ENCODE measurements around the gene GH1.
"Not testable (repeated sequence)": the region's sequence is repeated elsewhere in the genome, so short reads cannot be mapped to it uniquely, and the experiment has no call there.

DNA sequence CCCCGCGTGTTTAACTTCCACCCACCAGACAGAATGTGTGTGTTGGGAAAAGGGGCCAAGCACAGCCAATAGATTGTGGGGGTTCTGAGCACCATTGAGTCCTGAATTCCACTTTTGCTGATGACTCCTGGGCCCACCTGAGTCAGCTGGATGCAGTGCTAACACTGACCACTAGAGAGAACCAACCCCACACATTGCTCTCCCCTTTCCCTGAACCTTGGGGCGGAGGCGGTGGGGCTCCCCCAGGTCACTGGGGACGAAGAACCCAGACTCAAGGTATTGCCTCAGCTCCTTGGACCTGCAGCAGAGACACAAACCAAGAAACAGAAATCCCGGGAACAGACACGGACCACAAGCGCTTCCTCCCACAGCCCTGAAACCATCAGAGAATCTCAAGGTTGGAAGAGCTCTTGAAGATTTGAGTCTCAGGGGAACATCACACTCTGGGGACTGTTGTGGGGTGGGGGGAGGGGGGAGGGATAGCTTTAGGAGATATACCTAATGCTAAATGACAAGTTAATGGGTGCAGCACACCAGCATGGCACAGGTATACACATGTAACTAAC is 44.5 kb downstream of the GH1 start:
- TF ChIP-seq, protein P1, sequence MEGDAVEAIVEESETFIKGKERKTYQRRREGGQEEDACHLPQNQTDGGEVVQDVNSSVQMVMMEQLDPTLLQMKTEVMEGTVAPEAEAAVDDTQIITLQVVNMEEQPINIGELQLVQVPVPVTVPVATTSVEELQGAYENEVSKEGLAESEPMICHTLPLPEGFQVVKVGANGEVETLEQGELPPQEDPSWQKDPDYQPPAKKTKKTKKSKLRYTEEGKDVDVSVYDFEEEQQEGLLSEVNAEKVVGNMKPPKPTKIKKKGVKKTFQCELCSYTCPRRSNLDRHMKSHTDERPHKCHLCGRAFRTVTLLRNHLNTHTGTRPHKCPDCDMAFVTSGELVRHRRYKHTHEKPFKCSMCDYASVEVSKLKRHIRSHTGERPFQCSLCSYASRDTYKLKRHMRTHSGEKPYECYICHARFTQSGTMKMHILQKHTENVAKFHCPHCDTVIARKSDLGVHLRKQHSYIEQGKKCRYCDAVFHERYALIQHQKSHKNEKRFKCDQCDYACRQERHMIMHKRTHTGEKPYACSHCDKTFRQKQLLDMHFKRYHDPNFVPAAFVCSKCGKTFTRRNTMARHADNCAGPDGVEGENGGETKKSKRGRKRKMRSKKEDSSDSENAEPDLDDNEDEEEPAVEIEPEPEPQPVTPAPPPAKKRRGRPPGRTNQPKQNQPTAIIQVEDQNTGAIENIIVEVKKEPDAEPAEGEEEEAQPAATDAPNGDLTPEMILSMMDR (IDR thresholded peaks at IDR 0.05) = not testable (repeated sequence)
- not testable (repeated sequence) for TF ChIP-seq EHF (CRISPR knock-in tag; IDR thresholded peaks at IDR 0.05); BHLHE40 (IDR thresholded peaks at IDR 0.05; ENCODE audit: low read depth, low read length); POLR2AphosphoS2 (conservative IDR thresholded peaks at IDR 0.05; ENCODE audit: low read length); POLR2A (IDR thresholded peaks at IDR 0.05; ENCODE audit: low read length)
- TF ChIP-seq, protein P2, sequence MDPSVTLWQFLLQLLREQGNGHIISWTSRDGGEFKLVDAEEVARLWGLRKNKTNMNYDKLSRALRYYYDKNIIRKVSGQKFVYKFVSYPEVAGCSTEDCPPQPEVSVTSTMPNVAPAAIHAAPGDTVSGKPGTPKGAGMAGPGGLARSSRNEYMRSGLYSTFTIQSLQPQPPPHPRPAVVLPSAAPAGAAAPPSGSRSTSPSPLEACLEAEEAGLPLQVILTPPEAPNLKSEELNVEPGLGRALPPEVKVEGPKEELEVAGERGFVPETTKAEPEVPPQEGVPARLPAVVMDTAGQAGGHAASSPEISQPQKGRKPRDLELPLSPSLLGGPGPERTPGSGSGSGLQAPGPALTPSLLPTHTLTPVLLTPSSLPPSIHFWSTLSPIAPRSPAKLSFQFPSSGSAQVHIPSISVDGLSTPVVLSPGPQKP (IDR thresholded peaks at IDR 0.05; ENCODE audit: low read depth, low read length) = not testable (repeated sequence)

All from A549 (cell line).